ENCODE results near the gene MED13L. TPM values are rescaled to one million over a fixed set of nuclear protein-coding genes. Genes with fewer than 3 reads are reported as not detected.
"Not testable (repeated sequence)": the region's sequence is repeated elsewhere in the genome, so short reads cannot be mapped to it uniquely, and the experiment has no call there.

Gene MED13L
- total RNA-seq, 1 donor from 2014 or later = 117 TPM

DNA sequence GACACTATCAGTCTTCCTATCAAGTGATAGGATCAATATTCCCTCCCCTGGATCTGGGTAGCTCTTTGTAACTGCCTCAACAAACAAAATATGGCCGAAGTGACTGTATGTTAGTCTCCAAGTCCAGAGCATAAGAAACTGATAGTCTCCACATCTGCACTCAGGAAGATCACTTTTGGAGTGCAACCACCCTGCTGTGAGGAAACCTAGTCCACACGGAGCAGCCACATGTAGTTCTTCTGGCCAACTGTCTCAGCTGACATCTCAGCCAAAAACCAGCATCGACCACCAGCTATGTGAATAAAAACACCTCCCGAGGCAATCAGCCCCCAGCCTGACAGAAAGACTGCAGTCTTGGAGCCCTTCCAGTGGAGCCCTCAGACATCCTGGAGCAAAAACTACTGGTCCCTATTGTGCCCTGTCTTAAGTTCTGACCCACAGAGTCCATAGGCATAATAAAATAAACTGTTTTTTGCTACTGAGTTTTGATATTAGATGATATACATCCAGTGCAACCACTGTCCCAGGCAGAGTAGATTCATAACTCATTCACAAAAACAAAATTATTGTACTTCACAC lies 143.8 kb downstream of the MED13L start:
- peaks cover 9 to 70% of the 10 kb centered on the region in 2 donors for H3K4me1 ChIP-seq

DNA sequence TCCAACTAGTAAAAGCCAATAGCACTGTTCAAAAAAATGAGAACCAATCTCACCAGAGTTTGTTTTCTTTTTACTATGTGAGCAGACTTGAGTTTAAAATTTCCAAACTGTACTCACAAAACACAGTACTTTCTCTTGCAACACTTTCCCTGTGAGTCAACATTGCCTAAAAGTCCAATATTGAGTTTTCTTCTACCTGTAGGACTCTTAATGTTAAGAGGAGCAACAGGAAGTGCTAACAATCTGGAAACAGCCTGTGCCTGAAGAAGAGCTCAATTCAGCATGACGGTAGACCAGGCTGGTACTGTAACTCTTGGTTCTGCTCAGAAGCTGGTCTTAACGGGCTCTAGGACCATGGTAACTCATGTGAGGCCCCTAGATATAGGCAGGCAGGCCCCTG lies 144.3 kb downstream of the MED13L start:
- no peaks in the 10 kb centered on the region for H3K27me3 ChIP-seq
- DNase-seq (ENCODE audit: low spot score in 2 of 2) = no peak
- H3K4me3 ChIP-seq = no peak overlapping the region
- intact Hi-C loops (cut with DNase I) = no loop called here
- H3K4me1 ChIP-seq = peaks cover 10 to 70% of the 10 kb centered on the region in 2 donors
- H3K36me3 ChIP-seq = no peaks in the 10 kb centered on the region
- TF ChIP-seq, protein P1, sequence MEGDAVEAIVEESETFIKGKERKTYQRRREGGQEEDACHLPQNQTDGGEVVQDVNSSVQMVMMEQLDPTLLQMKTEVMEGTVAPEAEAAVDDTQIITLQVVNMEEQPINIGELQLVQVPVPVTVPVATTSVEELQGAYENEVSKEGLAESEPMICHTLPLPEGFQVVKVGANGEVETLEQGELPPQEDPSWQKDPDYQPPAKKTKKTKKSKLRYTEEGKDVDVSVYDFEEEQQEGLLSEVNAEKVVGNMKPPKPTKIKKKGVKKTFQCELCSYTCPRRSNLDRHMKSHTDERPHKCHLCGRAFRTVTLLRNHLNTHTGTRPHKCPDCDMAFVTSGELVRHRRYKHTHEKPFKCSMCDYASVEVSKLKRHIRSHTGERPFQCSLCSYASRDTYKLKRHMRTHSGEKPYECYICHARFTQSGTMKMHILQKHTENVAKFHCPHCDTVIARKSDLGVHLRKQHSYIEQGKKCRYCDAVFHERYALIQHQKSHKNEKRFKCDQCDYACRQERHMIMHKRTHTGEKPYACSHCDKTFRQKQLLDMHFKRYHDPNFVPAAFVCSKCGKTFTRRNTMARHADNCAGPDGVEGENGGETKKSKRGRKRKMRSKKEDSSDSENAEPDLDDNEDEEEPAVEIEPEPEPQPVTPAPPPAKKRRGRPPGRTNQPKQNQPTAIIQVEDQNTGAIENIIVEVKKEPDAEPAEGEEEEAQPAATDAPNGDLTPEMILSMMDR (IDR thresholded peaks at IDR 0.05) = no peak
- H3K27ac ChIP-seq = peak overlapping the region in 1 of 2 donors; percentile 21
- no peaks in the 10 kb centered on the region for H3K9me3 ChIP-seq

More for the DNA sequence above, 143.8 kb downstream of the MED13L start:
- TF ChIP-seq, protein P1 (IDR thresholded peaks at IDR 0.05) = no peak
- H3K27me3 ChIP-seq = no peaks in the 10 kb centered on the region
- H3K4me3 ChIP-seq = no peak overlapping the region
- H3K36me3 ChIP-seq = no peaks in the 10 kb centered on the region
- intact Hi-C loops (cut with DNase I) = no loop called here
- DNase-seq (ENCODE audit: low spot score in 2 of 2) = no peak
- no peak overlapping the region for H3K27ac ChIP-seq
- H3K9me3 ChIP-seq = no peaks in the 10 kb centered on the region

DNA sequence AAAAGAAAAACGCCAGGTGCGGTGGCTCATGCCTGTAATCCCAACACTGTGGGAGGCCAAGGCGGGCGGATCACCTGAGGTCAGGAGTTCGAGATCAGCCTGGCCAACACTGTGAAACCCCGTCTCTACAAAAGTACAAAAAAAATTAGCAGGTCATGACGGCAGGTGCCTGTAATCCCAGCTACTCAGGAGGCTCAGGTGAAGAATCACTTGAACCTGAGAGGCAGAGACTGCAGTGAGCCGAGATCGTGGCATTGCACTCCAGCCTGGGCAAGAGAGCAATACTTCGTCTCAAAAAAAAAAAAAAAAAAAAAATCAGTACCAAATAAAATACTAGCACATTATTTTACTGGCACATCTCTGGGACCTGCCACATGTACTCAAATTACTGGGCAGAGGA lies 145.5 kb downstream of the MED13L start:
- intact Hi-C loops (cut with DNase I); H3K27ac ChIP-seq; H3K9me3 ChIP-seq; DNase-seq (ENCODE audit: low spot score in 2 of 2); H3K36me3 ChIP-seq; H3K4me3 ChIP-seq; H3K27me3 ChIP-seq: not testable (repeated sequence)
- H3K4me1 ChIP-seq = peaks cover 10 to 74% of the 10 kb centered on the region in 2 donors

DNA sequence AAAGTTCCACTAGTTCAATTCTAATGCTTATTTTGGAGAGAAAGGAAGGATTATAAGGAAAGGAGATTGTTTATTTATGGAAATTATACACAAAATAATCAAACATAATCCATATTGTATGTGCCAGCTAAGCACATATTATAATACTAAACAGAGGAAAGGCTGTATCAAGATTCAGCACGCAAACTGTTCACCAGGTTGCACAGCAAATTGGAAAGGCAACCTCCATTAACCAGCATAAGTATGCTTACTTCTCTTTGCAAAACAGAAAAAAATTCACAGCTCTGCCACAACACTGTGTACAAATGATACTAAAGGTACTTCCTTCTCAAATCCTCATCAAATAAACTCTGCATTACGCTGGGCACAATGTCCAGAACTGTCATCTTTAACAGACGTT lies 146.3 kb downstream of the MED13L start:
- Histone ChIP-seq H3K4me1 (peaks cover 10 to 76% of the 10 kb centered on the region in 2 donors), H3K27ac (no peak overlapping the region), H3K9me3 (no peaks in the 10 kb centered on the region), H3K27me3 (no peaks in the 10 kb centered on the region), H3K4me3 (no peak overlapping the region), H3K36me3 (no peaks in the 10 kb centered on the region)
- intact Hi-C loops (cut with DNase I) = no loop called here
- DNase-seq (ENCODE audit: low spot score in 2 of 2) = no peak
- TF ChIP-seq, protein P1 (IDR thresholded peaks at IDR 0.05) = no peak

DNA sequence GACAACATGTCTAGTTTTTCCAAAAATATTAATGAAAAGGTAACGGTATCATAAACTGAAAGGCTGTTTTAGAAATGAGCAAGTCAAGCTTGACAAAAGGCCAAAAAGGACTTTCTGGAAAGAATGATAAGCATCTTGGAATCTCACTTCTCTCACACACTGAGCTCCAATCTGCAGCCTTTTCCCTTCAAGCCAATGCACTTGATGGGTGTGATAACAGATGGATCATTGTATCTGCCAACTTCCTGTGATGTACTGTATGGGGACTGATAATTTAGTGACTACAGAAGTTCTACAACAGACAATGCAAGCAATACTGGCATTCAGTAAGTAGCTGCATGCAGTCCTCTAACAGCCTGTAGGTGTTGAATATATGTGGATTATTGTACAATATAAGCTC lies 147.1 kb downstream of the MED13L start:
- H3K36me3 ChIP-seq = no peaks in the 10 kb centered on the region
- H3K4me1 ChIP-seq = peaks cover 14 to 79% of the 10 kb centered on the region in 2 donors
- H3K9me3 ChIP-seq = no peaks in the 10 kb centered on the region
- TF ChIP-seq, protein P1 (IDR thresholded peaks at IDR 0.05) = no peak
- no peak for DNase-seq (ENCODE audit: low spot score in 2 of 2)
- no peaks in the 10 kb centered on the region for H3K27me3 ChIP-seq
- H3K27ac ChIP-seq = no peak overlapping the region
- intact Hi-C loops (cut with DNase I) = no loop called here
- no peak overlapping the region for H3K4me3 ChIP-seq

DNA sequence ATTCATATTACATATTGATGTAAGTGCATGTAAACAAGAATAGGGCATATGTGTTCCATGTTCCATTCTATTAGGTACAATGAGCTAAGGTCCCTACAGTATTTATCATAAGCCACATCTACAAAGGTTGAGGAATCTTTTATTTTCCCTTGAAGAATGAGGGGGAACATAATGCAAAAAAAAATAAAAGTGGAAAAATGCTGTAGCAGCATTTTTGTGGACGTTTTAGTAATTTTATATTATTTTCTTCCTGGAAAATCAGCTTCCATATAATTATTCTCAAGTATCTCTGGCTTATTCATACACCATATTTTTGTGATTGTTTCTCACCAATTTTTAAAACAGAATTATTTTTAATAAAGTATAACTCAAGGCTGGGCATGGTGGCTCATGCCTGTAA lies 148.7 kb downstream of the MED13L start:
- Histone ChIP-seq H3K4me1 (peaks cover 15 to 82% of the 10 kb centered on the region in 2 donors), H3K27ac (no peak overlapping the region)

More for the DNA sequence above, 148.7 kb downstream of the MED13L start:
- Histone ChIP-seq H3K4me3 (no peak overlapping the region), H3K36me3 (no peaks in the 10 kb centered on the region), H3K9me3 (no peaks in the 10 kb centered on the region), H3K27me3 (no peaks in the 10 kb centered on the region)
- intact Hi-C loops (cut with DNase I) = loop anchor here (10.0 kb wide), 1 partner anchor 114 kb away; no protein-coding TSS in a partner anchor
- TF ChIP-seq, protein P1 (IDR thresholded peaks at IDR 0.05) = no peak
- DNase-seq (ENCODE audit: low spot score in 2 of 2) = no peak

All from ascending aorta (tissue), 2 donors.